Fibroblast of skin of scalp (primary cell): ENCODE results near the gene RBCK1. TPM values are rescaled to one million over a fixed set of nuclear protein-coding genes. Genes with fewer than 3 reads are reported as not detected.
"Not testable (repeated sequence)": the region's sequence is repeated elsewhere in the genome, so short reads cannot be mapped to it uniquely, and the experiment has no call there.

Experiments
- DNase-seq: peaks from one replicate; pipeline ENCODE4 v3.0.0-alpha.2; 2013
- polyA plus RNA-seq, 2 experiments: library from polyadenylated mRNA; unstranded; fragments of 120-200 nt; gene quantifications; one replicate each; pipeline ENCODE4 v1.2.1, GENCODE V29; 2013; ENCODE audit not compliant: insufficient read length in 2 of 2

RBCK1 gene
- 102 TPM for polyA plus RNA-seq (2013, experiment 1 of 2; ENCODE audit: insufficient read length)
- polyA plus RNA-seq (2013, experiment 2 of 2; ENCODE audit: insufficient read length) = 98.0 TPM

DNA sequence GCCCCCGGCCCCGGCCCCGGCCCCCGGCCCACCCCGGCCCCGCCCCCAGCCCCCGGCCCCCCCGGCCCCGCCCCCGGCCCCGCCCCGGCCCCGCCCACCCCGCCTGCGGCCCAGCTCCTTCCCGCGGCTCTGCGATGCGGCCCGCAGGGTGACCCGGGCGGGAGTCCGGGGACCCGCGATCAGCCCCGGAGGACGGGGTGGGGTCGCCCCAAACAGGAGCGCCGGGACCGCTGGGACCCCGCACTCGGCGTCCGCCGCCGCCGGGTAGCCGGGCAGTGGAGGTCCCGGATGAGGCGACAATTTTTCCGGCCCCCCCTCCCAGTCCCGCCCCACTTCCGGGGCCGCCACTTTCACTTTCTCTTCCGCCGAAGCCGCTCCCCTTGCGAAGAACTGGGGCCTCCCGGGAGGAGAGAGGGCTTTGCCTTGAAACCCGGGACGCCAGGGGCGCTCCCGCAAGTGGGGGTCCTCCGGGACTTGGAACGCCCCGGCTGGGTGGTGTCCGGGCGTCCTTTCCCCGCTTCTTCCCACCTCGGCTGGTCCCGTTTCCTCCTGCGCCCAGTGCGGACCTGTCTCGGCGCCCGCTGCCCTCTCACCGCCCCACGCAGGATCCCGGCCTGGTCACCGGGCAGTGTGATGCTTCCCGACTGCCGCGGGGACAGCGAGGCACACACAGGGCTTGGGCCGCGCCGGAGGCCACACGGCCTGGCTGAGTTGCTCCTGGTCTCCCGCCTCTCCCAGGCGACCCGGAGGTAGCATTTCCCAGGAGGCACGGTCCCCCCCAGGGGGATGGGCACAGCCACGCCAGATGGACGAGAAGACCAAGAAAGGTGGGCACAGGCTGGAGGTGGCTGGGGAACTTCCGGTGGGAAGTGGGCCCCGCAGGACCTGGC is at the start of gene RBCK1:
TSS of gene RBCK1 (plus strand) at position 347 of the 890 bp plus-strand sequence. CDS start at position 806, 459 bp downstream.
- DNase-seq = peak; percentile 89

DNA sequence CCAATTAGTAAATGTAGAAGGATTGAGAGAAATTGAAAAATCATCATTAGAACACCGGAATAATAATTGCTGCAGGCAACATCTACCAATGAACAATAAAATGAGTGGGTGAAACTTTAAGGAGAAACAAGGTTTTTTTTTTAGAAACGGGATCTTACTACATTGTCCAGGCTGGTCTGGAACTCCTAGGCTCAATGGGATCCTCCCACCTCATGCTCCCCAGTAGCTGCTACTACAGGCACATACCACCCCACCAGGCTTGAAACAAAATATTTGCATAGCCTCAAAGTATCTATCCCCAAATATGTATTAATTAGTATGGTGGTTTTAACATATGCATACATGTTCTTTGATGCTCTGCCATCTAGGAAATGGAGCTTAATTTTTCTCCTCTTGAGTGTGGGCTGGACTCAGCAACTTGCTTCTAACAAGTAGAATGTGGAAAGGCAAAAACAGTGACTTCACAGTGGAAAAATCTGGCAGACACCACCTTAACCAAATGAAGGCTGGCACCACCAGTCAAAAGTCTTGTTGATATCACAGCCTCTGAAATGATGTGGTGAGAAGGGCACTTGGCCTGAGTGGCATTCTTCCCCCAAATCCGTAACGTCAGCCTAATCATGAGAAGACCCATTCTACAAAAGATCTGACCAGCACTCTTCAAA is 49.1 kb upstream of the RBCK1 start:
- peak; percentile 43 for DNase-seq

DNA sequence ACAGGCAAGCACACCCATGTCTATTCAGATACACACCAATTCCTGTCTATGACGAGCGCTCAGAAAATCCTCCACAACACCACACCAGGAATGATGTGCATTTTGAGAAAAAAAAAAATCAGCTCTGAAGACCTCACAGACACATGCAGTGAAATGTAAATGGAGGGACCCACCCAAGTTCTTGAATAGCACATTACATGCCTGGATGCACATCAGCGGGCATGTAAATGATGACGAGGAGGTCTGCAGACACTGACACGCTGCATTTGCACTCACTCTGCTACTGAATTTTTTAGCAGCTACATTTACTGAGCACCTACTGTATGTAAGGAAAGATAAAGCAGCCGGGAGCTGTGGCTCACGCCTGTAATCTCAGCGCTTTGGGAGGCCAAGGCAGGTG is 46.5 kb upstream of the RBCK1 start:
- DNase-seq = peak; percentile 33

DNA sequence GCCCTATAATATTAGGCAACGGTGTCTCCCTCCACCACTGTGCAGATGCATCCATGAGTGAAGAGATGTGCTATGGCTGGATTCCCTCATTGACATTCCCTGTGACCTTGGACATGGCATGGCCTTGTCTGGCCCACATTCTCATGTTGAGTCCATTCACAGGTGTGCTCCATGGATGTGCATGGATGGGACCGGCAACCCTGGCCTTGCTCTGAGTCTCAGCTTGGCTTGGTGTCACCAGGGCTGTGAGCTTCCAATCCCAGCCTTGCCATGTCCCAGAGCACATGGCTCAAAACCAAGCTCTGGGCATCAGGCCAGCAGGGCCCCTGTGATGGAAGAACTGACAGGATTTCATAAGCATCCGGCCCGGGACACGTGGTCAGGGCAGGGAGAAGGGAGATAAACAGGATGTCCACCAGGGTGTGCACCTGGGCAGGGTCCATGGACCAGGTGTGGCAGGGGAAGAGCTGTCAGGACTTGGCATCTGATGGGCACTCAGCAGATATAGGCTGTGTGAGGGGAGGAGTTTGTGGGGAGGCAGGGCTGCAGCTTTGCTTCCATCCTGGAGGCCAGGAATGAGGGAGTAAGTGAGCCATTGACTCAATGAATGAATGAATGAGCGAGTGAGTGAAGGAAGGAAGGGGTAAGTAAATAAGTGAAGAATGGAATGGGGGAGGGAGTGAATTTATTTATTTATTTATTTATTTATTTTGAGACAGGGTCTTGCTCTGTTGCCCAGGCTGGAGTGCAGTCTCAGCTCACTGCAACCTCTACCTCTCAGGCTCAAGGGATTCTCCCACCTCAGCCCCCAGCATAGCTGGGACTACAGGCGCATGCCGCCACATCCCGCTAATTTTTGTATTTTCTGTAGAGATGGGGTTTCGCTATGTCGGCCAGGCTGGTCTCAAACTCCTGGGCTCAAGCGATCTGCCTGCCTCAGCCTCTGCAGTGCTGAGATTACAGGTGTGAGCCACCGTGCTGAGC is 45.5 kb upstream of the RBCK1 start:
- DNase-seq = peak; percentile 95

DNA sequence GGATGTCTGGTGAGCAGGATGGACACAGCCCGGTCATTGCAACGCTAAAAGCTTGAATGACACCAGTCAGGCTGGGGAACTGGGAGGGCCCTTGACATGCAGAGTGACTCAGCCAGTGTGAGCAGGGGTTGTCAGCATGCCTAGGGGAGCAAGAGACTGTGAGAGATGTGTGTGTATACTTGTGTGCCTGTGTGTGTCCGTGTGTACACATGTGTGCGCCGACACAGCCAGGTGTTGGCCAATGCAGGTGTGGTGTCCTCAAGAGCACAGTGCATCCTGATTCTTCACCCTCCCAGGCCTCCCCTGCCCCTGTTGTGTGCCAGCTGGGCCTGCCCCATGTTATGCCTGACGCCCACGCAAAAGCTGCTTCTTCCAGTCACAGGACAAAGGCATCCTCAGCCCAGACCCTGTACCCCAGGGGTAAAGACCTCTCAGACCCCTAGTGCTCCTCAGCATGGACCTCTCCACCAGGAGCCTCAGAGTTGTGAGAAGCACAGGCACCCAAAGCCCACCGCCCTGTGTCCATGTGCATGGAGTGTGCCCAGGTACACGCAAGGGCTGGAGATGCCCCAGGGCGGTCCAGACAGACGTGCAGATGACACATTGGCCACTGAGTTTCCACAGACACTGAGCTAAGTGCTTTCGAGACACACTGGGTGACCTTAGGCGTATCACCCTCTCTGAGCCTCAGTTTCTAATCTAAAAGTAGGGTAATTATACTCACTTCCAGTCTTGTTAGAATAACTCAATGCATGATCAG is 44.6 kb upstream of the RBCK1 start:
- DNase-seq = peak; percentile 47

DNA sequence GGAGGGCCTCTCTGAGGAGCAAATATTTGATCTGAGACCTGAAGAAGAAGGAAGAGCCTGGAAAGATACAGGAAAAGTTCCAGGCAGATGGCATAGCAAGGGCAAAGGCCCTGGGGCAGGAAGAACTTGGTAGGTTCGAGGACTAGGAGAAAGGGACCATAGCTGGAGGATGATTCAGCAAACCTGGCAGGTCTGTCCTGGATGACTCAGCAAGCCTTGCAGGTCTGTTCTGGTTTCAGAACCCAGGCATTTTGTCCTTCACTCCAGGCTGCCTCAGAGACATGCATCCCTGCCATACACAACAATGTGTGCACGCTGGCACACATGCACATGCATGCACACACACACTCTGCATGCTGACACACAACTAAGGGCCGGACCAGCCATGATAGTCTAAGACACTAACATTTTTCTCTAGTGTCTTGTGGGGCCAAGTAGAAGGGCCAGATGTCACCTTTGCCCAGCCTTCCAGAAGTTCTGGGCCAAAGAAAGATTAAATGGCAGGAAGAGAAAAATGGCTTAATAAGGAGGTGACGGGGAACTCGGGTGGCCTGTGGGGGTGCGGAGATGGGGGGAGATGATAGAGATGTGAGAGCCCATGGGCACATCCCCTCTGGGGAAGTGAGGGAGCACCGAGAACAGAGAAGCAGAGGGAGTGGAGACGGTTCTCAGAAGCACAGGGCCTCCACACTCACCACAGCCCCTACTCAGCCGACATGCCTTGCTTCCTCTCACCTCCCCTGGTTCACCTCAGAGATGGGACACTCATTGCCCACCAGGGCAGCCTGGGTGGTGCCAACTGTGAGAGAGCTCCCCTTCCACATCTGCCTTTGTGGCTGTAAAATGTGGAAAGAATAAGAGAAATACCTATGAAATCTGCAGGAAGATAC is 42.9 kb upstream of the RBCK1 start:
- no peak for DNase-seq

DNA sequence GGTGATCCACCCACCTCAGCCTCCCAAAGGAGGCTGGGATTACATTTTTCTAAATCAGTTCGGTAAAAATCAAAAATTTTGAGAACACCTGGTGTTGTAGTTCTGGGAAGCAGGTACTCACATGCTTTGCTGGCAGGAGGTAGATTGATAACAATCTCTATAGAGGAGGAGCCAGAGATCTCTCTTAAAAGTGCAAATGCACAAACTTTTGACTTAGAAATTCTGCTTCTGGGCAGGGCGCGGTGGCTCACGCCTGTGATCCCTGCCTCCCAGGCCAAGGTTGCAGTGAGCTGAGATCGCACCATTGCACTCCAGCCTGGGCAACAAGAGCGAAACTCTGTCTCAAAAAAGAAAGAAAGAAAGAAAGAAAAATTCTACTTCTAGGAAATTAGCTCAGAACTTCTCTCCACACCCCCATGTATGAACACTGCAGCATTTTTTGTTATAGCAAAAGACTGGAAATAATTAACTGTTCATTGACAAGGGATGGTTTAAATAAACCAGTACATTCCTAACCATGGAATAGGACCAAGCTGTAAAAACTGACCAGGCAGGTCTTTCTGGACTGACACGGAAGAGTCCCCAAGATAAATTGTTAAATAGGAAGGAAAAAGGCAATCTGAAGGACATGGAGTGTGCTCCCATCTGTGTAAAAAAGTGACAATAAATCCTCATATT is 41.9 kb upstream of the RBCK1 start:
- DNase-seq = no peak

DNA sequence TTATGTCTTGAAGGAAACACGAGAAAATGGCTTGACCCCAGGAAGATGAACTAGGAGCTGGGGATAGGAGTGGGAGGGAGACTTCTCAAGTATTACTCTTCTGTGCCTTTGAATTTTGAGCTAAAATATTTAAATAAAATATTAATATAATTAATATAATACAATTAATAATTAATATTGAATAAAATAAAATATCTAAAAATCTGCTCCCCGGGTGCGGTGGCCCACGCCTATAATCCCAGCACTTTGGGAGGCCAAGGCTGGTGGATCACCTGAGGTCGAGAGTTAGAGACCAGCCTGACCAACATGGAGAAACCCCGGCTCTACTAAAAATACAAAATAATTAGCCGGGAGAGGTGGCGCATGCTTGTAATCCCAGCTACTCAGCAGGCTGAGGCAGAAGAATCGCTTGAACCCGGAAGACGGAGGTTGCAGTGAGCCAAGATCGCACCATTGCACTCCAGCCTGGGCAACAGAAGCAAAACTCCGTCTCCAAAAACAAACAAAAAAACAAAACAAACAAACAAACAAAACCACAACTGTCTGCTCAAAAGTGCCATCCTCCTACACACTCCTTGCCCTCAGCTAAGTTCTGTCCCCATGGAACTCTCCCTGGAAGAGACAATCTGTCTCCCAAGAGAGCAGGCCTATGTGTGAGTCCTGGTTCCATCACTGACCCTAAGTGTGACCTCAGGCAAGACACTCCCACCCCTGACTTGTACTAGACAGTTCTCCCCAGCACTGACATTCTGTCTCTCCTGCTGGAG is 41.2 kb upstream of the RBCK1 start:
- DNase-seq = no peak

DNA sequence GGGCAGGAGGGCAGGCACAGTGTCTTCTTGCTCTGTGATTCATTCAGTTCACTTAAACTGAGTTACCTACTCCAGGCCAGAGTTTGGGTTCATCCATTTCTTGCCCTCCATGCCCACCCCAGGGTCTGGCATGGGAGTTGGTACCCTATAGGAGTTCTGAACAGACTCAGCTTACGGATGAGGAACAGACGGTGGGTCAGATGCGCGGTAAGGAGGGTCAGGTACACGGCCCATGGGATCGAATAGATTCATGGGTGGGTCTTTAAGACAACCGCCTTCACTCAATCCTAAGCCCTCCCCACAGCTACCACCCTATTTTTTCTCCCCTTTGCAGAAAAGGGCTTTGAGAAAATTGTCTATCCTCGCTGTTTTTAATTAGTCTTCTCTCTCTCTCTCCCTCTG is 40.6 kb upstream of the RBCK1 start:
- no peak for DNase-seq

DNA sequence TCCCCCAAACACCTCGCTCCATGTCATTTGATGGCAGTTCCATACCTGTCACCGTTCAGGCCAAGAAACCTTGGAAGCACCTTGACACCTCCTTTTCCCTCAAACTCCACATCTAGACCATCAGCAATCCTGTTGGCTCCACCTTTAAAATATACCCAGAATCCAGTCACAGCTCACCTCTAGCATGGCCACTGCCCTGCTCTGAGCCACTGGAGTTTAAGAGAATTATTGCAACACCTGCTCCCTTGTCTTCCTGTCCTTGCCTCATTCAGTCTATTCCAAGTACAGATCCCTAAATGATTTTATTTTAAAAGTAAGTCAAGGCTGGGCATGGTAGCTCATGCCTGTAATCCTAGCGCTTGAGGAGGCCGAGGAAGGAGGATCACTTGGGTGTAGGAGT is 39.2 kb upstream of the RBCK1 start:
- DNase-seq = no peak

DNA sequence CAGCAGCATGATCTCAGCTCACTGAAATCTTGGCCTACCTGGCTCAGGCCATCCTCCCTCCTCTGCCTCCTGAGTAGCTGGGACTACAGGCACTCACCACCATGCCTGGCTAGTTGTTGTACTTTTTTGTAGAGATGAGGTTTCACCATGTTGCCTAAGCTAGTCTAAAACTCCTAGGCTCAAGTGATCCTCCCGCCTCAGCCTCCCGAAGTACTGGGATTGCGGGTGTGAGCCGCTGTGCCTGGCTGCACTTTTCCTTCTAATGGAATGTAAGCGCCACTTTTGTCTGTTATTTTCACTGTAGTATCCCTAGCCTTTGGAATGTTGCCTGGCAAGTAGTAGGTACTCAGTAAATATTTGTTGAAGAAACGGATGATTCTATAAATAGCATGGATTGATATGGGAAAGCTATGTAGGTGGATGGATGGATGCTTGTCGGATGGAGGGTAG is 37.9 kb upstream of the RBCK1 start:
- DNase-seq = peak; percentile 34

DNA sequence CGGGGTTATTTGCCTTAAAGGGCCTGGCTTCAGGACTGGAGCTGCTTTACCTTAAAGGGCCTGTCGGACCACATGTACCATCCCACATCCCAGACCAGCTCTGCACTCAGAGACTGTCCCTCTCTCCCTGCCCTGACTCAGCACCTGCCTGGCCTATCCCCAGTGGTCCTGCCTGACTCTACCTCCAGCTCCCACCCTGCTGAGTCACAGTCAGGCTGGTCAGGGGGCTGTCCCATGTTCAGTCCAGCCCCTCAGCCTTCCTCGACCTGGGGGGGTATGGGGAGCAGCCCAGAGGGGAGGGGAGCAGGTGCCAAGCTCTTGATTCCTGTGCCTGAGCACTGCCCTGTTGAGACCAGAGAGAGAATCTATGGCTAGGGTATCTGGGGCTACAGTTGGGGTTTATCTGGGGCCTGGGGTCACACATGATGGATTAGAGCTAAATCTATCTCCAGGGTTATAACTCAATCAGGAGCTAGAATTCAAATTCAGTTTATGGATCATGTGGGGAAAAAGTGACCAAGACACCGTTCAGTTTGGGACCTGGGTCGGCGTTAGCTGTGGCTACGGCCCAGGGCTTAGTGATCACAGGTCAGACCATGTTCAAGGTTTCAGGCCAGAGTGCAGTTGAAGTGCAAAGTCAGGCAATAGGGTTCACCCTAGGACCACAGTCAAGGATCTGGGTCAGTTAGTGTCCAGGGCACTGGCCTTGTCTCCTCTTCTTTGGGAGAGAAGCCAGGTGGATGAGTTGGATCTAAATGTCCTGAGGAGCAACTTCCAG is 36.9 kb upstream of the RBCK1 start:
- DNase-seq = no peak

DNA sequence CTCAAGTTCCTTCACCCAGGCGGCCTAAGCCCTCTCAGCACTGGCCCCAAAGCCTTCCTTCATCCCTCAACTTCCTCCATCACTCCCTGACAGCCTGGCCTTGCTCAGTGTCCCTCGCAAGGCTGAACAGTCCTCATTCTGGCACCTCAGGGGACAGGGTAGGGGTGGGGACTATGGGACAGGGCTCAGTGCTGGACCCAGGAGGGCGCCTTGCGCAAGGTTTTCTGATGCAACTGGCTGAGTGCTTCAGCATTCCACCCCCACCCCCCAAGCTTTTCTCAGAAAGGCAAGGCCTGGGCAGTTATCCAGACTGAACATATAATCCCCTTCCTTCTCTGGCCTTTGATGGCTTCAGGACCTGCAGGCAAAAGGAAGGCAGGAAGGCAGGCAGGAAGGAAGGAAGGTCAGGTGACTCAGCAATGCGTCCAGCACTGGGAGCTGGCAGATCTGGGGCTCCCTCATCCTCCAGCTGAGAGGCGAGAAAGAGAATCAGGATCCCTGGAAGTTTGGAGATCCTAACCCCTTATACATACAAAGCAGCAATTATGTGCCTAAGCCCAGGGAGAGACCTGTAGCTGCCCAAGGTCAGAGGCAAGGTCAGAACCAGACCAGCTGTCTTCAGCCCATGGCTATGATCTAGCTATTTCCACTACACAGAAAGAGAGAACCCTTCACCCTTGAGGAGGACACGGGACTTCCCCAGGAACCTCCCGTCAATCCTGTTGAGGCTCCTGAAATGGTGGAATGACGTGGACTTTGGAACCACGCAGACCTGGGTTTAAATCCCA is 36.1 kb upstream of the RBCK1 start:
- peak; percentile 94 for DNase-seq

DNA sequence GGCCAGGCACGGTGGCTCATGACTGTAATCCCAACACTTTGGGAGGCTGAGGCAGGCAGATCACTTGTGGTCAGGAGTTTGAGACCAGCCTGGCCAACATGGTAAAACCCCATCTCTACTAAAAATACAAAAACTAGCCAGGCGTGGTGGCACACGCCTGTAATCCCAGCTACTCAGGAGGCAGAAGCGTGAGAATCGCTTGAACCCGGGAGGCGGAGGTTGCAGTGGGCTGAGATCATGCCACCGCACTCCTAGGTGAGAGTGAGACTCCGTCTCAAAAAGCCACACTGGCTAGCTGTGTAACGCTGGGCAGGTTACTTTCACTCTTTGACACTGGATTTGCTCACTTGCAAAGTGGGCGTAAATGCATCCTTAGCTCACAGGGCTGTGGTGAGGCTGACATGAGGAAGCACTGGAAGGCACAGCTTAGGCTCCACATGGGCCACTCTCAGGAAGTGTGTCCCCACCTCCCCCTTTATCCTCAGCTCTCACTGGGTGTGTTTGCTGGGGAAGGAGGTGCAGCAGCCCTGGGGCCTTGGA is 35.5 kb upstream of the RBCK1 start:
- not testable (repeated sequence) for DNase-seq

DNA sequence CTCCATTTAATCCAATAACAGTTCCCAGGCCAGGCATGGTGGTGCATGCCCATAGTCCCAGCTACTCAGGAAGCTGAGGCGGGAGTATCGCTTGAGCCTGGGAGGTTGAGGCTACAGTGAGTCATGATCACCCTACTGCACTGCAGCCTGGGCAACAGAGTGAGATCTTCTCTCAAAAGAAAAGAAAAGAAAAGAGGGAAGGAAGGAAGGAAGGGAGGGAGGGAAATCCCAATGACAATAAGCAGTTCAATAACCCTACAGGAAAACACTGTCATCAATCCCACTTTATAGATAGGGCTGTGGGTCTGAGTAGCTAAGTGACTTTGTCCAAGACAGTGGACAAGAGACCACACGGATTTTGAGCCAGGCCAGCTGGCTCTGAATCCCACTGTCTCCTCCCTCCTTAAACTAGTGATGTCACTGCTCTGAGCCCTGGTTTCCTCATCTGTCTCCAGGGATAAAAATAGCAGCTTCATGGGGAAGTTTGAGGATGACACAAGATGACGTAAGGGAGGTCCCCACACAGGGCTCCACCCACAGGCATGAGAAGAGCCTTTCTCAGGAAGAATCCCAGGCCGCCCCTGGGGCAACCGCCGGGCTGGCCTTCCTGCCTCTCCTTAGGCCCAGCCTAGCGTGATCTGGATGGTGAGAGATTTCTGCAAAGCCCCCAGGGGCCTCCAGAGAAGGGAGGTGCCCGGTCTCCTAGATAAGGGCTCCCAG is 34.8 kb upstream of the RBCK1 start:
- DNase-seq = peak; percentile 93

DNA sequence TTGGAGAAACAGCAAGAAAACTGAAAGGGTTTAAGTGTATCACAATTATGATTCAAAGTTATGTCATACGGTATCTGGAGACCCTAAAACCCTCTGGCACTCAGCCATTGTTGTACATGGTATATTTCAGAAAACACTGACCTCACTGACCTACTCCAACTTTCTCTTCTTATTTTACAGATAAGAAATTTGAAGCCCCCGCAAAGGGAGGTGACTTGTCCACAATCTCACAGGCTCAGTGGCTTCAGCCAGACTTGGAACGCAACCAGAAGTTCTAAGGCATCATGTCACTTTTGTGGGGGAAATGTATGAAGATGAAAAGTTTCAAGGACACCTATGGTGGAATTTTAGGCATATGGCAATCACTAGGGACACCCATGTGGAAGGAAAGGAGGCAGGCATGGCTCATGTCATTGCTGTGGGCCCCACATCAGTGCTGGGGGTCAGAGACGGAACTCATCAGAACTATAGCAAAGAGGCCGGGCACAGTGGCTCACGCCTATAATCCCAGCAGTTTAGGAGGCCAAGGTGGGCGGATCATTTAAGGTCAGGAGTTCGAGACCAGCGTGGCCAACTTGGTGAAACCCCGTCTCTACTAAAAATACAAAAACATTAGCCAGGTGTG is 32.7 kb upstream of the RBCK1 start:
- DNase-seq = no peak
